IMR-90 (cell line): ENCODE data around the gene GOLGA6C.

ENCODE experiments used
- CTCF ChIP-seq: conservative IDR thresholded peaks from 2 replicates; pipeline ENCODE4 v1.5.1; 2012; ENCODE audit warnings: mild to moderate bottlenecking, low read depth, low read length, improper control_type of control experiment
- ELK1 ChIP-seq: fragments of 150-350 bp; IDR thresholded peaks from 2 replicates; pipeline ENCODE4 v1.6.1; 2016; ENCODE audit warnings: low read depth, mild to moderate bottlenecking, low read length, moderate library complexity, borderline replicate concordance
- POLR2A ChIP-seq: IDR thresholded peaks from 2 replicates; pipeline ENCODE4 v1.6.1; 2012; ENCODE audit warnings: mild to moderate bottlenecking, low read depth, low read length
- RCOR1 ChIP-seq: IDR thresholded peaks from 2 replicates; pipeline ENCODE4 v1.6.1; 2012; ENCODE audit warnings: mild to moderate bottlenecking, low read length, improper control_type of control experiment; ENCODE audit not compliant: insufficient replicate concordance
- RFX5 ChIP-seq: IDR thresholded peaks from 2 replicates; pipeline ENCODE4 v1.8.0; 2012; ENCODE audit warnings: low read depth, mild to moderate bottlenecking, low read length, moderate library complexity
- USF2 ChIP-seq: fragments of 150-350 bp; IDR thresholded peaks from 2 replicates; pipeline ENCODE4 v1.6.1; 2017; ENCODE audit warnings: mild to moderate bottlenecking, antibody characterized with exemption, low read length, low read depth

GRCh38 chr15:75212200-75212858, 45.8 kb upstream of the GOLGA6C start:
- TF ChIP-seq POLR2A (no peak), RCOR1 (no peak), ELK1 (no peak), USF2 (no peak), RFX5 (no peak), CTCF (no peak)
